ENCODE data around the gene WBP2.

GRCh38 chr17:75819678-75820077 lies 35.5 kb downstream of the WBP2 start:
- TF ChIP-seq, protein P1, sequence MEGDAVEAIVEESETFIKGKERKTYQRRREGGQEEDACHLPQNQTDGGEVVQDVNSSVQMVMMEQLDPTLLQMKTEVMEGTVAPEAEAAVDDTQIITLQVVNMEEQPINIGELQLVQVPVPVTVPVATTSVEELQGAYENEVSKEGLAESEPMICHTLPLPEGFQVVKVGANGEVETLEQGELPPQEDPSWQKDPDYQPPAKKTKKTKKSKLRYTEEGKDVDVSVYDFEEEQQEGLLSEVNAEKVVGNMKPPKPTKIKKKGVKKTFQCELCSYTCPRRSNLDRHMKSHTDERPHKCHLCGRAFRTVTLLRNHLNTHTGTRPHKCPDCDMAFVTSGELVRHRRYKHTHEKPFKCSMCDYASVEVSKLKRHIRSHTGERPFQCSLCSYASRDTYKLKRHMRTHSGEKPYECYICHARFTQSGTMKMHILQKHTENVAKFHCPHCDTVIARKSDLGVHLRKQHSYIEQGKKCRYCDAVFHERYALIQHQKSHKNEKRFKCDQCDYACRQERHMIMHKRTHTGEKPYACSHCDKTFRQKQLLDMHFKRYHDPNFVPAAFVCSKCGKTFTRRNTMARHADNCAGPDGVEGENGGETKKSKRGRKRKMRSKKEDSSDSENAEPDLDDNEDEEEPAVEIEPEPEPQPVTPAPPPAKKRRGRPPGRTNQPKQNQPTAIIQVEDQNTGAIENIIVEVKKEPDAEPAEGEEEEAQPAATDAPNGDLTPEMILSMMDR (IDR thresholded peaks at IDR 0.05 in 8 of 11, conservative IDR thresholded peaks at IDR 0.05 in 3 of 11) = no peak
- TF ChIP-seq POLR2A (IDR thresholded peaks at IDR 0.05) = no peak

Data from spleen (tissue), 7 donors.